ENCODE results near the gene IL20RA.

DNA sequence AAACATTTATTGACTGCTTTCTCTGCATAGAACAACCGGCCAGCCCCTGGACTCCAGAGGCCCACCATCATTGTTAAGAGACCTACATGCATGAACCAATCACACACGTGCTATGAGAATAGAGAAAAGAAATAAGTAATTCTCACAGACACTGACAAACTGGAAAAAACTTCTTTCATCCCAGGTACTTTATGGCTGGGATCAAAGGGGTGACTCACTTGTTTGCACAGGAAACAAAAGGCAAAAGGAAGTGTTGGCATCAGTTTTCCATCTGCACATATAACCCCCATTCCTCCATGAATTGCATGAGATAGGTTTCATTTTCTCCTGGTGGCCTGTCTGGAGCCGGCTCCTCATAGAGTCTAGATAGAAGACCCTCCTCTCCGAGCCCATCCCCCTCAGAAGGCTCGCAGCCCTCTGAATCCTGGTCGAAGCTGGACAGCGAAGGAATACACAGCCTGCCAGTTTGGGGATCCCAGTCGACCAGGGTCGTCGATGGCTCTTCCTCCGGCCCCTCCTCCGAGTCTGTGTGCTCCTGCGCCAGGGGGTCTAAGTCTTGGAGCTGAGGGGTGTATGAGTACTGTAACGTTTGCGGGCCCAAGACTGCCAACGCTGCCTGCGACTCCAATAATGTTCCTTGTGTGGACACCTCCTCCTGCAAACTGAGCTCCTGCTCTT lies 43.3 kb downstream of the IL20RA start:
- TF ChIP-seq POLR2AphosphoS5 (IDR thresholded peaks at IDR 0.05; ENCODE audit: insufficient read depth in 1 of 2, low read depth in 1 of 2) (no peak), POLR2A (IDR thresholded peaks at IDR 0.05) (no peak)
- TF ChIP-seq, protein P1, sequence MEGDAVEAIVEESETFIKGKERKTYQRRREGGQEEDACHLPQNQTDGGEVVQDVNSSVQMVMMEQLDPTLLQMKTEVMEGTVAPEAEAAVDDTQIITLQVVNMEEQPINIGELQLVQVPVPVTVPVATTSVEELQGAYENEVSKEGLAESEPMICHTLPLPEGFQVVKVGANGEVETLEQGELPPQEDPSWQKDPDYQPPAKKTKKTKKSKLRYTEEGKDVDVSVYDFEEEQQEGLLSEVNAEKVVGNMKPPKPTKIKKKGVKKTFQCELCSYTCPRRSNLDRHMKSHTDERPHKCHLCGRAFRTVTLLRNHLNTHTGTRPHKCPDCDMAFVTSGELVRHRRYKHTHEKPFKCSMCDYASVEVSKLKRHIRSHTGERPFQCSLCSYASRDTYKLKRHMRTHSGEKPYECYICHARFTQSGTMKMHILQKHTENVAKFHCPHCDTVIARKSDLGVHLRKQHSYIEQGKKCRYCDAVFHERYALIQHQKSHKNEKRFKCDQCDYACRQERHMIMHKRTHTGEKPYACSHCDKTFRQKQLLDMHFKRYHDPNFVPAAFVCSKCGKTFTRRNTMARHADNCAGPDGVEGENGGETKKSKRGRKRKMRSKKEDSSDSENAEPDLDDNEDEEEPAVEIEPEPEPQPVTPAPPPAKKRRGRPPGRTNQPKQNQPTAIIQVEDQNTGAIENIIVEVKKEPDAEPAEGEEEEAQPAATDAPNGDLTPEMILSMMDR (IDR thresholded peaks at IDR 0.05): no peak

All from vagina (tissue), 2 donors.